ENCODE measurements around the gene WDR91. TPM values are rescaled to one million over a fixed set of nuclear protein-coding genes. Genes with fewer than 3 reads are reported as not detected.
"Not testable (repeated sequence)": the region's sequence is repeated elsewhere in the genome, so short reads cannot be mapped to it uniquely, and the experiment has no call there.

Gene WDR91
- total RNA-seq, 1 donor from 2014 or later = 66.7 TPM

DNA sequence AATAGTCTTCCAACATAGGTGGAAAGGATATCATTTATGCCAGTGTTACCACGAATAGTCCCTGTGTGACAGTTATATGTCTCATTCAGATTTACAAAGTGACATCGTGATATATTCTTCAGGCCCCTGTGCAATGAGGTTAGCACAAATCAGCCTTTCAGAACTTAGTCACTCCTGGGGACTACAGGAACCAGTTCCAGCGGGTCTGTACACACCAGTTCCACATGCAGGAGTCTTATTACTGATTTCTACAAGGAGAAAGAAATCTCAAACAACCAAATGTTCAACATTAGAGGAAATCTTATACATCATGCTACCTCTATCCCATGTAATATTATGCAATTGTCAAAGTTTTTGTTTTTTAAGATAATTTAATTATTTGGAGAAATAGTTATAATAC lies 4.4 kb upstream of the WDR91 start:
- TF ChIP-seq, protein P1, sequence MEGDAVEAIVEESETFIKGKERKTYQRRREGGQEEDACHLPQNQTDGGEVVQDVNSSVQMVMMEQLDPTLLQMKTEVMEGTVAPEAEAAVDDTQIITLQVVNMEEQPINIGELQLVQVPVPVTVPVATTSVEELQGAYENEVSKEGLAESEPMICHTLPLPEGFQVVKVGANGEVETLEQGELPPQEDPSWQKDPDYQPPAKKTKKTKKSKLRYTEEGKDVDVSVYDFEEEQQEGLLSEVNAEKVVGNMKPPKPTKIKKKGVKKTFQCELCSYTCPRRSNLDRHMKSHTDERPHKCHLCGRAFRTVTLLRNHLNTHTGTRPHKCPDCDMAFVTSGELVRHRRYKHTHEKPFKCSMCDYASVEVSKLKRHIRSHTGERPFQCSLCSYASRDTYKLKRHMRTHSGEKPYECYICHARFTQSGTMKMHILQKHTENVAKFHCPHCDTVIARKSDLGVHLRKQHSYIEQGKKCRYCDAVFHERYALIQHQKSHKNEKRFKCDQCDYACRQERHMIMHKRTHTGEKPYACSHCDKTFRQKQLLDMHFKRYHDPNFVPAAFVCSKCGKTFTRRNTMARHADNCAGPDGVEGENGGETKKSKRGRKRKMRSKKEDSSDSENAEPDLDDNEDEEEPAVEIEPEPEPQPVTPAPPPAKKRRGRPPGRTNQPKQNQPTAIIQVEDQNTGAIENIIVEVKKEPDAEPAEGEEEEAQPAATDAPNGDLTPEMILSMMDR (IDR thresholded peaks at IDR 0.05) = no peak
- DNase-seq (ENCODE audit: low spot score in 2 of 2) = no peak
- intact Hi-C loops (cut with DNase I) = no loop called here
- no peaks in the 10 kb centered on the region for H3K4me1 ChIP-seq
- H3K4me3 ChIP-seq = no peak overlapping the region
- H3K9me3 ChIP-seq = no peaks in the 10 kb centered on the region
- no peaks in the 10 kb centered on the region for H3K36me3 ChIP-seq
- H3K27me3 ChIP-seq = no peaks in the 10 kb centered on the region
- H3K27ac ChIP-seq = no peak overlapping the region

DNA sequence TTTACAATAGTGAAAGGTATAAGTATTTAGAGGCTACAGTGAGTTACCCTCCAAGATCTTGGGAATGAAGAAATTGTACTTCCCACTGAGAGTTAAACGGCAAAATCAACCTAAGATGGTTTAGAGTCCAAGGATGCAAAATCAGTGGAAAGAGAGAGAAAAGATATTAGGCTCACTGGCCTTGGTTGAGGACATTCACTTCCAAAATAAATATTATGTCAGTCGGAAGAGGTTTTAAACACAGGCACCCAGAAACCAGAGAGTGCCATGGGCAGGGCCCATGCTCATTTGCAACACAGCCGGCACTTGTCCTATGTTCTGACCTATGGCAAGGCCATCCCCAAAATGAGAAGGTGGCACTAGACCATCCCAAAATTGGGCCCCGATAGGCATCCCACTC lies 3.9 kb upstream of the WDR91 start:
- no peak for DNase-seq (ENCODE audit: low spot score in 2 of 2)
- no peak overlapping the region for H3K4me3 ChIP-seq
- H3K4me1 ChIP-seq = peaks cover 0 to 2% of the 10 kb centered on the region in 2 donors
- TF ChIP-seq, protein P1 (IDR thresholded peaks at IDR 0.05) = no peak
- no peaks in the 10 kb centered on the region for H3K27me3 ChIP-seq
- no peaks in the 10 kb centered on the region for H3K36me3 ChIP-seq
- H3K27ac ChIP-seq = no peak overlapping the region
- intact Hi-C loops (cut with DNase I) = no loop called here
- H3K9me3 ChIP-seq = no peaks in the 10 kb centered on the region

DNA sequence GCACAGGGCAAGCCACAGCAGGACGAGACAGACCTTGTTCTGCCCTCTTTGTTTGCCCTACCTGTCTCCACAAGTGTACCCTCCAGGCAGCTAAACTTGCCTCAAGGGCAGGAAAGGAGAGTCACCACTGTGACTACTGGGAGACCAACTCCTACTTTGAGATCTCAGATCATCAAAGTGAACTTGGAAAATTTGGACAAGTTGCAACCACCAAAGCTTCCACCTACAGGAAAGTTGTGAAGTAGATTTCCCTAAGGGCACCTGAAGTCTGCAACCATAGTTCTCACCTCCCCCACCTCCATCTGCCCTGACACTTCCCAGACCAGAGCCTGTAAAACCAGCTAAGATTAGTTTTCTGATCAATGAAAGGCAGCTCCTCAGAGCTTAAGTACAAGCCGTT lies 2.5 kb upstream of the WDR91 start:
- Histone ChIP-seq H3K4me3 (no peak overlapping the region), H3K9me3 (no peaks in the 10 kb centered on the region), H3K4me1 (peaks cover 0 to 13% of the 10 kb centered on the region in 2 donors), H3K36me3 (no peaks in the 10 kb centered on the region), H3K27ac (no peak overlapping the region), H3K27me3 (no peaks in the 10 kb centered on the region)
- intact Hi-C loops (cut with DNase I) = loop anchor here (5.0 kb wide), 4 partner anchors 293 to 782 kb away; partner anchors contain the start of genes FAM180A and STMP1
- DNase-seq (ENCODE audit: low spot score in 2 of 2) = no peak
- TF ChIP-seq, protein P1 (IDR thresholded peaks at IDR 0.05) = no peak

DNA sequence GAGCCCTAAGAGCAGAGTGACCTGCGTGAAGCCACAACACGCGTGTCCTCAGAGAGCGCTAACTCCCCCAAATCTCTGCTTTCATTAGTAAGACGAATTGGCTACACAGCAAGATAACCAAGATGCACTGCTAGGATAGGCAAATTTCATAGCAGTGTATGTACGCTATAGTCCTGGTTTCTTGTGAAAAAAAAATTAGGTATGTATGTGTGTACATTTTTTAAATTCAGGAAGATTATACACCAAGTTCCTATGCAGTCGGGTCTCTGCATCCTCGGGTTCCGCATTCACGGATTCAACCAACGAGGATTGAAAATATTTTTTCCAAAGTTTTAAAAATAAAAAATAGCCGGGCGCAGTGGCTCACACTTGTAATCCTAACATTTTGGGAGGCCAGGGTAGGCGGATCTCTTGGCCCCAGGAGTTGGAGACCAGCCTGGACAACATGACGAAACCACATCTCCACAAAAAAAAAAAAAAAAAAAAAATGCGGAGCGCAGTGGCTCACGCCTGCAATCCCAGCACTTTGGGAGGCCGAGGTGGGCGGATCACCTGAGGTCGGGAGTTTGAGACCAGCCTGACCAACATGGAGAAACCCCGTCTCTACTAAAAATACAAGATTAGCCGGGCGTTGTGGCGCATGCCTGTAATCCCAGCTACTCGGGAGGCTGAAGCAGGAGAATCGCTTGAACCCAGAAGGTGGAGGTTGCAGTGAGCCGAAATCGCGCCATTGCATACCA lies 790 bp upstream of the WDR91 start:
- intact Hi-C loops (cut with DNase I) = loop anchor here (1.0 to 5.0 kb wide), 9 partner anchors 41 to 780 kb away; partner anchors contain the start of genes BPGM, CYREN, FAM180A and NUP205

DNA sequence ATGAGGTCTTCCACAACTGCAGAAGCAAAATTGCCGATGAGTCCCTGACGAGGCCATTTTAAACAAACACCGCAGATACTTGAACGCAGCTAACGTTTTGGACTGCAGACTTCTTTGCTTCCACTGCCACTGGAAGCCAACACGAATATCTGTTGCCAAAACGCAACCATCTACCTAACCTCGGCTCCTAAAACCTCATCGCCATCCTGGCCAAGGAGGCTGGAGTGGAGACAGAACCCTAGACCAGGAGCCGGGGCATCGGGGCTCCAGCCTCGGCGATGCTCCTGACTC lies 493 bp downstream of the WDR91 start:
- TF ChIP-seq, protein P1 (IDR thresholded peaks at IDR 0.05) = no peak
- H3K27me3 ChIP-seq = no peaks in the 10 kb centered on the region
- H3K36me3 ChIP-seq = peaks cover 0 to 7% of the 10 kb centered on the region in 2 donors
- peaks cover 0 to 19% of the 10 kb centered on the region in 2 donors for H3K4me1 ChIP-seq
- no peaks in the 10 kb centered on the region for H3K9me3 ChIP-seq
- no peak for DNase-seq (ENCODE audit: low spot score in 2 of 2)
- intact Hi-C loops (cut with DNase I) = loop anchor here (1.0 to 5.0 kb wide), 9 partner anchors 41 to 779 kb away; partner anchors contain the start of genes BPGM, CYREN, FAM180A and NUP205
- H3K4me3 ChIP-seq = peak overlapping the region; percentile 77 to 87
- peak overlapping the region; percentile 93 to 94 for H3K27ac ChIP-seq

More for the DNA sequence above, 790 bp upstream of the WDR91 start:
- H3K4me3 ChIP-seq = peak overlapping the region; percentile 77 to 87
- peak in 1 of 2 donors; percentile 84 for DNase-seq (ENCODE audit: low spot score in 2 of 2)
- H3K4me1 ChIP-seq = peaks cover 0 to 19% of the 10 kb centered on the region in 2 donors
- not testable (repeated sequence) for H3K27me3 ChIP-seq, H3K36me3 ChIP-seq, H3K9me3 ChIP-seq
- peak overlapping the region; percentile 93 to 94 for H3K27ac ChIP-seq

DNA sequence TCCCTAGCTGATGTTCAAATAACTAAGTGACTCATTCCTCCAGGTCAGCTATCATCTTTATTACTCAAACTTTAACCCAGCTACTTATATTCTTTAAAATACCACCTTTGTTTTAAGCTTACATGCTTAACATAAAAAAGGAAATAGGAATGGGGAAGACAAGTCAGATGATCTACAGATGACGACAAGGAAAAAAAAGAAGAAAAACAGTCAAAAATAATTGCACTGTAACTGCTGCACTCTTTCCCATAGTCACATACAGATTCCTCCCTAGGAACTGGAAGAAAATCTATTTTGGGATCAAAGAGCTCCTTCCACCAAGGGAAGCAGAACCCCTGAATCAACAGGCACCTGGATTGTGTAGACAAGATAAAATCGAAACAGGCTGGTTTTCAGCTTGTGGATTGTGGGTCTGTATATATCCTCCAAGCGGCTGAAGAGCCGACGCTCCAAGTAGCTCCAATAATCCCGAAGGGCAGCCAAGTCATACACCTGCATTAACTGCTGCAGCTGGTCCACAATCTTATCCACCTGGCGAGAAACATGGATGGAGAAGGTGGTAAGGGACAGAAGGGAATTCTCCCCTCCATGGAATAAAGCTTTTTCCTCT lies 2.0 kb downstream of the WDR91 start:
- Histone ChIP-seq H3K4me1 (peaks cover 0 to 21% of the 10 kb centered on the region in 2 donors), H3K27me3 (no peaks in the 10 kb centered on the region), H3K9me3 (no peaks in the 10 kb centered on the region), H3K36me3 (peaks cover 0 to 11% of the 10 kb centered on the region in 2 donors), H3K27ac (no peak overlapping the region), H3K4me3 (peak overlapping the region in 1 of 2 donors; percentile 2)
- TF ChIP-seq, protein P1 (IDR thresholded peaks at IDR 0.05) = no peak
- intact Hi-C loops (cut with DNase I) = no loop called here
- no peak for DNase-seq (ENCODE audit: low spot score in 2 of 2)
